GM12878 (cell line): ENCODE data around the gene SDC1. TPM values are rescaled to one million over a fixed set of nuclear protein-coding genes. Genes with fewer than 3 reads are reported as not detected.

Source experiments
- BHLHE40 ChIP-seq, 2 experiments: fragments of 450-650 bp in 1 of 2; IDR thresholded peaks; 2 replicates each; pipeline ENCODE4 v1.6.1; 2011 to 2017; ENCODE audit warnings: low read depth in 2 of 2, borderline replicate concordance in 1 of 2, improper control_type of control experiment in 1 of 2, low read length in 1 of 2, mild to moderate bottlenecking in 1 of 2
- BRCA1 ChIP-seq: IDR thresholded peaks from 2 replicates; pipeline ENCODE4 v1.6.1; 2011; ENCODE audit warnings: low read depth, low read length, improper control_type of control experiment
- CREM ChIP-seq: IDR thresholded peaks from 2 replicates; pipeline ENCODE4 v1.6.1; 2014; ENCODE audit warnings: antibody characterized with exemption, low read depth
- DPF2 ChIP-seq: fragments of 450-650 bp; IDR thresholded peaks from 2 replicates; pipeline ENCODE4 v1.6.1; 2017; ENCODE audit warnings: mild to moderate bottlenecking
- EED ChIP-seq: sonication (generic); IDR thresholded peaks from 2 replicates; pipeline ENCODE4 v1.6.1; 2016; ENCODE audit warnings: antibody characterized with exemption, low read depth
- EGR1 ChIP-seq, 2 experiments: IDR thresholded peaks; 1 replicate in 1 of 2; 2 replicates in 1 of 2; pipeline ENCODE4 v1.6.1; 2011 to 2012; ENCODE audit warnings: low read depth in 2 of 2, low read length in 2 of 2, borderline replicate concordance in 1 of 2, mild to moderate bottlenecking in 1 of 2, moderate library complexity in 1 of 2
- GABPA ChIP-seq: IDR thresholded peaks from 2 replicates; pipeline ENCODE4 v1.6.1; 2014; ENCODE audit warnings: antibody characterized with exemption, low read depth, mild to moderate bottlenecking, inconsistent platforms
- IKZF1 ChIP-seq: fragments of 450-650 bp; conservative IDR thresholded peaks from 2 replicates; pipeline ENCODE4 v1.6.1; 2017; ENCODE audit warnings: antibody characterized with exemption, mild to moderate bottlenecking
- IKZF2 ChIP-seq, 2 experiments: fragments of 450-650 bp; IDR thresholded peaks; 2 replicates each; pipeline ENCODE4 v1.6.1; 2017; ENCODE audit warnings: mild to moderate bottlenecking in 2 of 2, moderate library complexity in 2 of 2
- MYC ChIP-seq: IDR thresholded peaks from 2 replicates; pipeline ENCODE4 v1.6.1; 2011; ENCODE audit warnings: mild to moderate bottlenecking, low read length, moderate library complexity, inconsistent platforms; ENCODE audit not compliant: insufficient read depth, insufficient replicate concordance, insufficient read length, severe bottlenecking
- NFYA ChIP-seq: IDR thresholded peaks from 2 replicates; pipeline ENCODE4 v1.6.1; 2011; ENCODE audit warnings: low read depth, mild to moderate bottlenecking, low read length, improper control_type of control experiment, borderline replicate concordance
- PAX5 ChIP-seq: IDR thresholded peaks from 2 replicates; pipeline ENCODE4 v1.6.1; 2011; ENCODE audit warnings: low read depth, low read length, borderline replicate concordance
- PAX8 ChIP-seq: fragments of 450-650 bp; IDR thresholded peaks from 2 replicates; pipeline ENCODE4 v1.6.1; 2017; ENCODE audit warnings: mild to moderate bottlenecking, moderate library complexity
- PML ChIP-seq: IDR thresholded peaks from 2 replicates; pipeline ENCODE4 v1.6.1; 2012; ENCODE audit warnings: low read length, inconsistent platforms
- RUNX3 ChIP-seq: IDR thresholded peaks from 2 replicates; pipeline ENCODE4 v1.6.1; 2012; ENCODE audit warnings: low read length, inconsistent platforms
- SMAD1 ChIP-seq: fragments of 450-650 bp; IDR thresholded peaks from 2 replicates; pipeline ENCODE4 v1.6.1; 2018; ENCODE audit warnings: mild to moderate bottlenecking, low read depth; ENCODE audit not compliant: partially characterized antibody
- SPI1 ChIP-seq: IDR thresholded peaks from 2 replicates; pipeline ENCODE4 v1.6.1; 2011; ENCODE audit warnings: low read depth, mild to moderate bottlenecking, low read length, moderate library complexity, borderline replicate concordance; ENCODE audit not compliant: insufficient read depth
- STAT3 ChIP-seq: IDR thresholded peaks from 2 replicates; pipeline ENCODE4 v1.6.1; 2011; ENCODE audit warnings: low read depth, low read length, improper control_type of control experiment
- SUZ12 ChIP-seq: fragments of 200-600 bp; sonication (generic); IDR thresholded peaks from one replicate; pipeline ENCODE4 v1.6.1; 2018; ENCODE audit warnings: antibody characterized with exemption, mild to moderate bottlenecking; ENCODE audit not compliant: unreplicated experiment
- ZNF384 ChIP-seq: IDR thresholded peaks from 2 replicates; pipeline ENCODE4 v1.6.1; 2012; ENCODE audit warnings: low read depth, mild to moderate bottlenecking, low read length, improper control_type of control experiment, borderline replicate concordance
- polyA plus RNA-seq, 11 experiments: library from polyadenylated mRNA; depleted of rRNA in 4 of 11; unstranded in 6 of 11; stranded (reverse) in 5 of 11; fragments of >200 nt; fragmentation: Nextera tagmentation in 4 of 11; fragmentation: Illumina TruSeq in 1 of 11; extraction: Ambion mirVana in 4 of 11; extraction: Trizol in 1 of 11; gene quantifications; 1 replicate in 1 of 11; 2 replicates in 10 of 11; pipeline versions ENCODE4 v1.2.1 to v1.2.3, GENCODE V29; 2011 to 2016; ENCODE audit warnings: inconsistent platforms in 2 of 11, missing spikeins in 2 of 11, low read depth in 1 of 11
- total RNA-seq, 4 experiments: library from RNA; depleted of rRNA in 3 of 4; stranded (reverse); fragments of >200 nt in 3 of 4; fragmentation: Illumina TruSeq in 1 of 4; extraction: Trizol in 1 of 4; gene quantifications; 2 replicates each; pipeline versions ENCODE4 v1.2.1 to v1.2.3, GENCODE V29; 2013 to 2021
- TF ChIP-seq, protein P1 (sequence below): fragments of 450-650 bp; IDR thresholded peaks from 2 replicates; pipeline ENCODE4 v1.6.1; 2016; ENCODE audit warnings: mild to moderate bottlenecking, moderate library complexity, borderline replicate concordance
- TF ChIP-seq, protein P2 (sequence below): fragments of 450-650 bp; IDR thresholded peaks from 2 replicates; pipeline ENCODE4 v1.6.1; 2016; ENCODE audit warnings: mild to moderate bottlenecking
- TF ChIP-seq, protein P3 (sequence below): fragments of 450-650 bp; conservative IDR thresholded peaks from 2 replicates; pipeline ENCODE4 v1.6.1; 2017; ENCODE audit warnings: mild to moderate bottlenecking, moderate library complexity

The SDC1 gene
- total and polyA plus RNA-seq, 10 of the 15 experiments (the other 5 are each of a cell fraction or from before 2014, with no cell fraction given), result 0.85 to 36.8 (median 23.7) TPM

DNA sequence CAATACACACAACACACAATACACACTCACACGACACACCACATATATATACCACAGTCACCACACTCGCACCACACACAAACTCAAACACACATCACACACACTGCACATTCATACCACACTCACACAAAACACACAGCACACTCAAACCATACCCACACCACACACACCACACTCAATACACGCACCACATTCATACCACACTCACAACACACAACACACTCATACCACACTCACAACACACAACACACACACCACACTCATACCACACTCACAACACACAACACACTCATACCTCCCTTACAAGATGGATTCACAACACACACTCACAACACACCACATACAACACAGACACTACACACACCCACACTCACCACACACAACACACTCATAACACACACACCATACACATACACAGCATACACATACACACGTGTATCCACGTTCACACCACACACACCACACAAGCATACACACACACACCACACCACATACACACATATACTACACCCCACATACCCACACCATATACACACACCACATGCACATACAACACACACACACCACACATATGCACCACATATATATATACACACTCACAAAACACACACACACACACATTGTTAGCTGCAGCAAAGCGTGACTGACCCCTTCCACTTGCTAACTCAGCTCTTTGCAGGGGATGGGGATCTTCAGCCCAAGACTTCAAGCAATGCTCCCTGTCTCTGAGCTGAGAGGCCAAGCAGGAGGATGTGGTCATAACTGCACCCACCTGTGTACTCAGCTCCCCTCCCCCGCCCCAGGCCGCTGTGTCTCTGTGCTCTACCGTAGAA, 59.0 kb downstream of the SDC1 start (continued):
- TF ChIP-seq, protein P1, sequence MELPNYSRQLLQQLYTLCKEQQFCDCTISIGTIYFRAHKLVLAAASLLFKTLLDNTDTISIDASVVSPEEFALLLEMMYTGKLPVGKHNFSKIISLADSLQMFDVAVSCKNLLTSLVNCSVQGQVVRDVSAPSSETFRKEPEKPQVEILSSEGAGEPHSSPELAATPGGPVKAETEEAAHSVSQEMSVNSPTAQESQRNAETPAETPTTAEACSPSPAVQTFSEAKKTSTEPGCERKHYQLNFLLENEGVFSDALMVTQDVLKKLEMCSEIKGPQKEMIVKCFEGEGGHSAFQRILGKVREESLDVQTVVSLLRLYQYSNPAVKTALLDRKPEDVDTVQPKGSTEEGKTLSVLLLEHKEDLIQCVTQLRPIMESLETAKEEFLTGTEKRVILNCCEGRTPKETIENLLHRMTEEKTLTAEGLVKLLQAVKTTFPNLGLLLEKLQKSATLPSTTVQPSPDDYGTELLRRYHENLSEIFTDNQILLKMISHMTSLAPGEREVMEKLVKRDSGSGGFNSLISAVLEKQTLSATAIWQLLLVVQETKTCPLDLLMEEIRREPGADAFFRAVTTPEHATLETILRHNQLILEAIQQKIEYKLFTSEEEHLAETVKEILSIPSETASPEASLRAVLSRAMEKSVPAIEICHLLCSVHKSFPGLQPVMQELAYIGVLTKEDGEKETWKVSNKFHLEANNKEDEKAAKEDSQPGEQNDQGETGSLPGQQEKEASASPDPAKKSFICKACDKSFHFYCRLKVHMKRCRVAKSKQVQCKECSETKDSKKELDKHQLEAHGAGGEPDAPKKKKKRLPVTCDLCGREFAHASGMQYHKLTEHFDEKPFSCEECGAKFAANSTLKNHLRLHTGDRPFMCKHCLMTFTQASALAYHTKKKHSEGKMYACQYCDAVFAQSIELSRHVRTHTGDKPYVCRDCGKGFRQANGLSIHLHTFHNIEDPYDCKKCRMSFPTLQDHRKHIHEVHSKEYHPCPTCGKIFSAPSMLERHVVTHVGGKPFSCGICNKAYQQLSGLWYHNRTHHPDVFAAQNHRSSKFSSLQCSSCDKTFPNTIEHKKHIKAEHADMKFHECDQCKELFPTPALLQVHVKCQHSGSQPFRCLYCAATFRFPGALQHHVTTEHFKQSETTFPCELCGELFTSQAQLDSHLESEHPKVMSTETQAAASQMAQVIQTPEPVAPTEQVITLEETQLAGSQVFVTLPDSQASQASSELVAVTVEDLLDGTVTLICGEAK, result no peak
- TF ChIP-seq MYC, result no peak
- TF ChIP-seq NFYA, result no peak
- TF ChIP-seq, protein P2, sequence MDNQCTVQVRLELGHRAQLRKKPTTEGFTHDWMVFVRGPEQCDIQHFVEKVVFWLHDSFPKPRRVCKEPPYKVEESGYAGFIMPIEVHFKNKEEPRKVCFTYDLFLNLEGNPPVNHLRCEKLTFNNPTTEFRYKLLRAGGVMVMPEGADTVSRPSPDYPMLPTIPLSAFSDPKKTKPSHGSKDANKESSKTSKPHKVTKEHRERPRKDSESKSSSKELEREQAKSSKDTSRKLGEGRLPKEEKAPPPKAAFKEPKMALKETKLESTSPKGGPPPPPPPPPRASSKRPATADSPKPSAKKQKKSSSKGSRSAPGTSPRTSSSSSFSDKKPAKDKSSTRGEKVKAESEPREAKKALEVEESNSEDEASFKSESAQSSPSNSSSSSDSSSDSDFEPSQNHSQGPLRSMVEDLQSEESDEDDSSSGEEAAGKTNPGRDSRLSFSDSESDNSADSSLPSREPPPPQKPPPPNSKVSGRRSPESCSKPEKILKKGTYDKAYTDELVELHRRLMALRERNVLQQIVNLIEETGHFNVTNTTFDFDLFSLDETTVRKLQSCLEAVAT, result no peak
- TF ChIP-seq PAX8, result no peak
- TF ChIP-seq, protein P3, sequence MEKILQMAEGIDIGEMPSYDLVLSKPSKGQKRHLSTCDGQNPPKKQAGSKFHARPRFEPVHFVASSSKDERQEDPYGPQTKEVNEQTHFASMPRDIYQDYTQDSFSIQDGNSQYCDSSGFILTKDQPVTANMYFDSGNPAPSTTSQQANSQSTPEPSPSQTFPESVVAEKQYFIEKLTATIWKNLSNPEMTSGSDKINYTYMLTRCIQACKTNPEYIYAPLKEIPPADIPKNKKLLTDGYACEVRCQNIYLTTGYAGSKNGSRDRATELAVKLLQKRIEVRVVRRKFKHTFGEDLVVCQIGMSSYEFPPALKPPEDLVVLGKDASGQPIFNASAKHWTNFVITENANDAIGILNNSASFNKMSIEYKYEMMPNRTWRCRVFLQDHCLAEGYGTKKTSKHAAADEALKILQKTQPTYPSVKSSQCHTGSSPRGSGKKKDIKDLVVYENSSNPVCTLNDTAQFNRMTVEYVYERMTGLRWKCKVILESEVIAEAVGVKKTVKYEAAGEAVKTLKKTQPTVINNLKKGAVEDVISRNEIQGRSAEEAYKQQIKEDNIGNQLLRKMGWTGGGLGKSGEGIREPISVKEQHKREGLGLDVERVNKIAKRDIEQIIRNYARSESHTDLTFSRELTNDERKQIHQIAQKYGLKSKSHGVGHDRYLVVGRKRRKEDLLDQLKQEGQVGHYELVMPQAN, result no peak
- no peak for TF ChIP-seq GABPA
- TF ChIP-seq IKZF1, result no peak
- TF ChIP-seq BRCA1, result no peak
- no peak for TF ChIP-seq EED
- no peak for TF ChIP-seq STAT3
- TF ChIP-seq PML, result no peak
- TF ChIP-seq BHLHE40 (IDR thresholded peaks at IDR 0.05; ENCODE audit: borderline replicate concordance in 1 of 2, low read depth in 2 of 2, low read length in 1 of 2), result no peak
- TF ChIP-seq RUNX3, result peak; percentile 72
- no peak for TF ChIP-seq ZNF384
- peak; percentile 50; the same call in 1 of the 2 replicates for TF ChIP-seq PAX5
- no peak for TF ChIP-seq SMAD1
- no peak for TF ChIP-seq SPI1
- 0 out of 4 replicates have a peak, but pooled peaks have one; percentile 17 to 28 for TF ChIP-seq IKZF2 (IDR thresholded peaks at IDR 0.05)
- TF ChIP-seq SUZ12, result no peak
- TF ChIP-seq CREM, result 0 out of 2 replicates have a peak, but pooled peaks have one; percentile 12
- no peak for TF ChIP-seq DPF2
- peak in 1 of 2 experiments; percentile 40; a peak in 1 of 3 replicates for TF ChIP-seq EGR1 (IDR thresholded peaks at IDR 0.05; ENCODE audit: borderline replicate concordance in 1 of 2, low read depth in 2 of 2, low read length in 2 of 2)
